GM21390 (cell line): Measurements from ENCODE around the gene GRIK3.
"Not testable (repeated sequence)": the region's sequence is repeated elsewhere in the genome, so short reads cannot be mapped to it uniquely, and the experiment has no call there.

Source experiments
- ATAC-seq: cut with Tn5 transposase; IDR thresholded peaks from one replicate; pipeline ENCODE4 v1.9.1; 2021; ENCODE audit not compliant: unreplicated experiment

GRIK3 gene

DNA sequence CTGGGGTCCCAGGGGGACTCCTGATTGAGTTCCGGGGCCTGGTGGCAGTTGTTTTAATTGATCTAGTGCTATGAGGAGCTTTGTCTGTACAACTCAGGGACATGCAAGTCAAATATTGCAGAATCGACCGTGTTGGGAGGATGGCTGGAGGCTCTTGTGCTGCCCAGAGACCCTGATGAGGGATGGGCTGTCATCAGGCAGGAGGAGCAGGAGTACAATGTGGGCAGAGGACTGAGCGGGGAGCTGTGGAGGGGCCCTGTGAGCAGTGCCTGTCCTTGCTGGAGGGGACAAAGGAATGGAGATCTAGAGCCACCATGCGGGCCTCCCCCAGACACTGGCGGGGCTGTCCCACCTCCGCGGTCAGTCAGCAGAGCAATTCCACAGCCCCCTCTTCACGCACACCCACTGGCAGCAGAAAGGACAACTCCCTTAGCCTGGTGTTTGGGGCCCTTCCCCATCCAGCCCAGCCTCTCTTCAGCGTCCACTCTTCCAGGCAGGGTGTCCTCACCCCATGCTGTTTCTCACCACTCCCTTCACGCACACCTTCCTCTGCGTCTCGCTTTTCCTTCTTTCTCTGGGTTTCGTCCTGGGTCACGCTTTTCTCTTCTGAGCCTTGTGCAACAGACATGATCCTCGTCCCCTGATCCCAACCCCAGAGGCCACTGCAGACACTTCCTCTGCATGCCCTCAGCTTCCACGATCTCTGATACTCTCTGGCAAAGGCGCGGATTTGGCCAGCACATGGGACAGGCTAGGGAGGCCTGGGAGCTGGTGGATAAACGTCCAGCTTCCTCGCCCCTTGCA lies 122.6 kb downstream of the GRIK3 start:
- ATAC-seq = no peak

DNA sequence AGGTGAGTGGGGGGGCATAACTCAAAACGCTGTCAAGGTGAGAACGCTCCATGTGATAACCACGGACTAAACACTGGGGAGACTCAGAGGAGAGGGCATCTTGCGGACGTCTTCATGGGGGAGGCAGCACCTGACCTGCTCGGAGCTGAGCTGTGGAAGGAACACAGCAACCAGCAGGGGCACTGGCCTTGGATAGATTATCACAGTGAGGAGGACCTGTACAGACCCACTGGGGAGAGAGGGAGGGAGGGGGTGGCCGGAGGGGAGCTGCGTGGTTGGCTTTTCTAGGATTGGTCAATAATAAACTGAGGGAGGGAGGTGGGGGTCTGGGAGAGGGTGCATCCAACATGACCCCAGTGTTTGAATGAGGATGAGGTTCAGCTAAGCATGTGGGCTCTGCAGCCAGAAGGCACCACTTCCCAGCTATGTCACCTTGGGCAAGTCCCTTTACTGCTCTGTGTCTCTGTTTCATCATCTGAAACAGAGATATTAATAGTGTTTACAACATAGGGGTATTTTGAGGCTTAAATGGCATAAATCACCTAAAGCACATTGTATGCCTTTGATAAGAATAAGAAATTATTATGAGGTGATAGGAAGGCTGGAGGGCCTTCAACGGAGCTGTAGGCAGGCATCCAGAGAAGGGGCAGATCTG lies 123.3 kb downstream of the GRIK3 start:
- no peak for ATAC-seq

DNA sequence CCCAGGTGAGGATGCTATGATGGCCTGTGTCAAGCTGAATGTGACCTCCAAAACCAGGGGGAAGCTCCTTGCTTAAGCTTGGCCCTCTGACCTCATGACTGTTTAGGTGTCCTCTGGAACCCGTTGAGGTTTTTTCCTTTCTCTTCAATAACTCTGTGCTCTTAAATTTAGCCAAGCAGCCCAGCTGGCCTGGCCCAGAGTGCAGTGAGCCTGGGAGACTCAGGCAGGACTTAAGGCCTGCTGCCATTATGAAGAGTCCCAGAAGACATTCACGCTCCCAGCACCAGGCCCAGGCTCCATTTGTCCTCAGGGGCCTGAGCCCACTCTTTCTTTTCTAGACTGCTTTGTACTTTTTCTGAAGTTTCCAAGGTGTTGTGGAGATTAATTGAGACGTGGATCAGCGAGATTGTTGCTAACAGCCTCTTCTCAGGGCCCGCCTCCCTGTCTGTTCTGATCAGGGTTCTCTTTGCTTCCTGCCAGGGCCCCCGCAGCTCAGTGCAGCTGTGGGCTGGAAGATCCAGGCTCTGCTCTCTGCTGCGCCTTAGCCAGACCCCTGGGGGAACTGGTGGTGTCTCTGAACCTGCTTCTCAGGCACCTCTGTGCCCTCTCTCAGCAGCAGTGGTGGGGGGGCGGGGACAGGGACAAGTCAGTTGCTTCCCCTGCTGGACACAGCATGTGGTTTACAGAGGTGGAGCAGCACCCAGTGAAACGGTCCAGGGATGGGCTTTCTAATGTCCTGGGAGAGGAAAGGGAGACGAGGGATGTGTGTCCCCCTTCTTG lies 124.2 kb downstream of the GRIK3 start:
- ATAC-seq = no peak

DNA sequence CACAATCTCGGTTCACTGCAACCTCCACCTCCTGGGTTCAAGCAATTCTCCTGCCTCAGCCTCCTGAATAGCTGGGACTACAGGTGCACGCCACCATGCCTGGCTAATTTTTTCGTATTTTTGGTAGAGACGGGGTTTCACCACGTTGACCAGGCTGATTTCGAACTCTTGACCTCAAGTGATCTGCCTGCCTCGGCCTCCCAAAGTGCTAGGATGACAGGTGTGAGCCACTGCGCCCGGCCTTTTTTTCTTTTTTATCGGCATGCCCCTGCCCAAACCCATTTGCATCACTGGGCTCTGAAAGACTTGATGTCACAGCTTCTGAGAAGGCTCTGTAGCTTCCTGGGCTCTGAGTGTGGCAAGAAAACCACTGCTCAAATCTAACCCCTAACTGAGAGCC lies 125.0 kb downstream of the GRIK3 start:
- not testable (repeated sequence) for ATAC-seq

DNA sequence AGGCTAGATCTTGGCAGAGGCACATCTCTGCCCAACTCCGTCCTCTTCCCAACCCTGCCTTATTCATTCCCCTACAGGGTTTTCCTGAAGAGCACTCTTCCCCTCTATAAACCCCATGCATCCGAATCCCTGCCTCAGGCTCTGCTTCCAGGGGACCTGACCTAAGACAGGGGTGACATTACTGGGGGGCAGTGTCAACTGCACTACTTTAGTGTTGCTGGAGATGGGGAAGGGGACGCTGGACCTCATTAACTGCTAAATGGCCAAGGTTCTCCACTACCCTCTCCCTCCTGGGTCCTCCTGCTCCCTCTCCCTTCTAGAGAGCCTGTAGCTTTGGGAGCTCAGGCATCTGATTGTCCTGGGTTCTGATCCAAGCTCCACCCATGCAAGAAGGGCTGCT lies 126.2 kb downstream of the GRIK3 start:
- ATAC-seq = no peak

DNA sequence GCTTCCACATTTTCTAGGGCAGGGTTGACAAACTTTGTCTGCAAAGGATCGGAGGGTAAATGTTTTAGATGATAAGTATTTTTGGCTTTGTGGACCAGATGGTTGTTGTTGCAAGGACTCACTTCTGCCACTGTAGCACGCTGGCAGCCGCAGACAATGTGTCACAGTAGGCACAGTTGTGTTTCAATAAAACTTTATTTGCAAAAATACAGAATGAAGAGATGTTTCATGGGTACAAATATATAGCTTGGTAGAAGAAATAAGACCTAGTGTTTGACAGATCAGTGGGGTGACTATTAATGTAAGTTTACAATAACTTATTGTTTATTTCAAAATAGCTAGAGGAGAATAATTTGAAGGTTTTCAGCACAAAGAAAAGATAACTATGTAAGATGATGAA lies 127.8 kb downstream of the GRIK3 start:
- ATAC-seq = no peak

DNA sequence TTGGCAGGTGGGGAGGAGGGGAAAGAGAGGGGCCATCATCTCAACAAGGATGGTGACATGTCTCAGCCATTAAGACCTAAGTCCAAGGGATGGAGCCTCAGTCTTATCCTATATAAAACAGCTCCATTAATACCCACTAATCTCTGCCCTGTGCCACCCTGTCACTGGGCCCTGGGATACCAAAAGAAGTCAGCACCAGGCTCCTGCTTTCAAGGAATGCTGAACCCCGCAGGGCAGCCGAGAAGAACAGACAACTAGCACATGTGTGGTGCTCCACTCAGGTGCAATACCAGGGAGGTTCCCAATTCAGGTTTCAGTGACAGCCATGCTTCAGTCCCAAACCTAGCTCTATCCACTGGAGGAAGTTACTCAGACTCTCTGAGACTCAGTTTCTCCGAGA lies 128.4 kb downstream of the GRIK3 start:
- no peak for ATAC-seq

DNA sequence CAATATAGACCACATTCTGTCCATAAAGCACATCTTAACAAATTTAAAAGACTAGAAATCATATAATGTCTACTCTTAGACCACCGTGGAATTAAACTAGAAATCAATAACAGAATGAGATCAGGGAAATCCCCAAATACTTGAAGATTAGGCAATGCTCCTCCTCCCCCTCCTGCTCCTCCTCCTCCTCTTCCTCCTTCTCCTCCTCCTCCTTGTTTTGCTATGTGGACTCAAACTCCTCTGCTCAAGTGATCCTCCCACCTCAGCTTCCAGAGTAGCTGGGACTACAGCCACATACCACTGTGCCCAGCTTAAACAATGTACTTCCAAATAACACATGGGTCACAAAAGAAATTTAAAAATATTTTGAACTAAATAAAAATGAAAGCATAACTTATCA lies 134.2 kb downstream of the GRIK3 start:
- ATAC-seq = no peak

DNA sequence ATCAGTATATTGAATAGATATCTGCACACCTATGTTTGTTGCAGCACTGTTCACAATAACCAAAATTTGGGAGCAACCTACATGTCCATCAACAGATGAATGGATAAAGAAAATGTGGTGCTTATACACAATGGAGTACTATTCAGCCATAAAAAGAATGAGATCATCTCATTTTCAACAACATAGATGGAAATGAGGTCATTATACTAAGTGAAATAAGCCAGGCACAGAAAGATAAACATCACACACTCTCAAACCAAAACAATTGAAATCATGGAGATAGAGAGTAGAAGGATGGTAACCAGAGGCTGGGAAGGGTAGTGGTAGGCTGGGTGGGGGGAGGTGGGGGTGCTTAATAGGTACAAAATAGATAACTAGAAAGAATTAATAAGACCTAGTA lies 136.5 kb downstream of the GRIK3 start:
- not testable (repeated sequence) for ATAC-seq

DNA sequence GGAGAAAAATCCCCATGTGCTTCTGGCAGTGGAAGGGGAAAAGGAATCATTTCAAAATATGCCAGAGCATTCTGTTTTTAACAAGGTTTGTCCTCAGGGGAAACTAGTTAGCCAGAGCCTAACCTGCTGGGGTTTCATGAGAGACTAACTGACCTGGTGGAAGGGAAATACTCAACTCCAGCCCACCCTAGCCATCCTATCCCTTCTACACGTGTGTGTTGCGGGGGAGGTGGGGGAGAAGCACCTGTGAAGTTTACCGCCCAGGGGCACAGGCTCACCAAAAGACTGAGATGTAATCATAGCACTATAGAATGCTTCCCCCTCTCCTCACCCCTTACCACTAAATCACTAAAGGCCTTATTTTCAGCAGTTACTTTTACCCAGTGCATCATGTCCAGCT lies 139.5 kb downstream of the GRIK3 start:
- ATAC-seq = no peak

DNA sequence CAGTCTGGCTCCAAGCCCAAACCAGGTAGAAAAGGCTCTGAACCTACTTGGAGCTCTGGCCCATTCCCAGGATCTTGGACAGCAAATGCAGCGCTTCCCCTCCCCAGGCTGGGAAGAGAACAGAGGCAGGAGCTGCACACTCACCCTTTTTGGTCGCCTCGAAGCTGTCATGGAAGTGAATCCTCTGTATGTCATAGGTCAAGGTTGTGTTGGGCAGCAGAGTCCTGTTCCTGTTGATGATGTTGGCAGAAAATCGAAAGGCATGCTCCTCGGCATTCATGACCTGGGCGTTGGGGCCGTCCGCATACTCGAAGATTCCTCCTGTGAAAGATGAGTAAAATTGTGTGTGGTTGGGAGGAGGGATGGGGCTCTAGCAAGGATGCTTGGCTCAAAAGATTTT lies 143.5 kb downstream of the GRIK3 start:
- ATAC-seq = no peak

DNA sequence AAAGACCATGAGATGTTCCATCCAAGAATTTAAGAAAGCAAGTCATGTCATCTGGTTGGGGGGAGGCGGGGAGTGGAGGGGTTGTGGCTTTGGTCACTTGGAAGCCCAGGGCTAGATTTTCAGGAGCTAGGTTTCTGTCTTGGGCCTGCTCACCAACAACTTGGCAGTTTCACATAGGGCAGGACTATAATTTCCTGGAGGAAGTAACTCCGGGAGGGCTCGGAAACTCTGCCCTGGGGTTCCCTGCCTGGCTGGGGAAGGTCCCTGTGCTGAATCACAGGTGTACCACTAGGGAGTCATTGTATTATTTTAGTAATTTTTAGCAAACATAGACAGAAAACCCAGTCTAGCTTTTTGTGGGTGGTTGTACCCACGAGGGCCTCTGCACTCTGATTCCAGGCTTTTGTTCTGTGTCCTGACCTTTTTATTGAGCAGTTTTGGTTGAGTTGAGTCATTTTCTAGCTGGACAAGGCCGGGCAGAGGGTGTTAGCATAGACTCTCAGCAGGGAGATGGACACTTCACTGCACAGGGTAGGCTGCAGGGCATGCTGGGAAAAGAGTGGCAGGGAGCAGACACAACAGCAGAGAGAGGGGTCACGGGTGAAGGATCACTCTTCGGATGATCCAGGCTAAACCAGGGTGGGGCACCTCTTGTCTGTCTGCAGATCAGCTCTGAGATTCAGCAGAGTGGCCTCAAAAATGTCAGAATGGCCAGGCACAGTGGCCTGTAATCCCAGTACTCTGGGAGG lies 144.7 kb downstream of the GRIK3 start:
- ATAC-seq = no peak

DNA sequence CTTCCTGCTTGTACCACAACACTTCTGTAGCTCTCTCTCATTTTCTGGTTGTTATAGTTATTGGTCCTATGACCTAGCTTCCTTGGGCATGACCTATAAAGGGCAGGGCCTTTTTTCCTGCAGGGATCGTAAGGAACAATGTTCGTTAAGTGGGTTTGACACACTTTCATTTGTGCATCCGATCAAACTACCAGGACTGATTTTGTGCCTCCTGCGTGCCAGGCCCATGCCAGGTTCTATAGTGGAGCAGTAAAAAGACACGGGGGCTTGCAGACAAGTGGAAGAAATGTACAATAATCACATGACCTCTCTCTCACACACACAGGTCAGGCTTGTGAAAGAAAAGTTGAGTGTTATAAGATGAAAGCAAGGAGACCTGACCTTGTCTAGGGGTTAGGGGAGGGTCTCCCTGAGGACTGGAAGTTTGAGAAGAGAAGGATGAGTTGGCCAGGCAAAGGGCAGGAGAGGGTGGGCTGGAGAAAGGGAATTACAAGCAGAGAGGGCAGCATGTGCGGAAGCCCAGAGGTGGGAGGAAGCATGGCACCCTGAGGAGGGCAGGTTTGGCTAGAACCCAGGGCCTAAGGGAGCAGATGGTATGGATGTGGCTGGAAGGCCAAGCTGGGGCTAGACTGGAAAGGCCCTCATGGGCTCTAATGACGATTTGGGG lies 145.4 kb downstream of the GRIK3 start:
- ATAC-seq = no peak

DNA sequence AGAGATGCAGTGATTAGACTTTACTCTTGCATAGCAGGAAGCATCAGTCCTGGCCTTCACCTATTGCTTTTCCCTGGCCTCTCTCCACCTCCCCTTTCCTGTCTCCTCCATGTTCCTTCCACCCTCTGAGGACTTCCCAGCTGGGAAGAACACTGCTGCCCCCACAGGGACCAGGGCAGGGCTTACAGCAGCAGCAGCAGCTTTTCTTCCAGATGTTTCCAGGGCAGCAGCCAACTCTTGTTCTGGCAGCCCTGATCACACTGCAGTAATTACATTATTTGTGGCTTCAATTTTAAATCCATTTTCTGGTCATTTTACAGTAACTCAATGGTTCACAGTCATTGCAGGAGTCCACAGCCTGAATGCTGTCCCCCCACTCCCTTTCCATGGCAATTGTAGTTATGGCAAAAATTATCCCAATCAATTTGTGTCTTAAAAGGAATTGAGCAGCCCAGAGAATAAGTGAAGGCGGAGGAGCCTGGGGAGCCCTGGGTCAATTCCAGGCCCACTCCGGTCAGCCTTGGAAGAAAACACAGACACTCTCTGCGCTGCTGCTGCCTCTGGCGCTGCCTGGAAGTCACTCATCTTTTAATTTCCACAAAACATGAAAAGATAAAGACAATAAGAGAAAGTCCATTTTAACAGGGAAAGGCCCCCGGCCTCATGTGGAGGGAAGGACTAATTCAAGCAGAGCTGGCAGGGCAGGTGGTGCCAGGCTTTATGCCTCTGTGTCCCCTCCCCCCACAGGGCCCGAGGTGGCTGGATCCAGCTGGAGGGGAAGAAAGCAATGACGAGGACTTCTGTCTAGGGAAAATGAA lies 148.6 kb downstream of the GRIK3 start:
- no peak for ATAC-seq

DNA sequence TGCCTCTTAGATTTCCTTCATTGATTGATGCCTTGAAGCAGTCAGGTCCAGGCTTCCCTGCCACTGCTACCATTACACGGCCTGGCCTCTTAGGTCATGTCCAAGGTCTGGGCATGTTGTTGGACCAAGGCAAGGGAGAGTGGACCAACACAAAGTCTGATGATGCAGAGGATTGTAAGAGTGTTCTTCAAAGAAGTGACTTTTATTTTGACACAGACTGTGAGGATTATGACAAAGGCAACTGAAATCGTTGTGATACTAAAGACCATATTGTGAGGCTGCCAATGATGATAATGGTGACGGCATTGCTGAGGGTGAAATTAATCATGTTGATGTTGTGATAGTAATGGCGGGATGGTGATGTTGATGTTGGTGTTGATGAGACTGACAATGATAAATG lies 149.5 kb downstream of the GRIK3 start:
- ATAC-seq = no peak

DNA sequence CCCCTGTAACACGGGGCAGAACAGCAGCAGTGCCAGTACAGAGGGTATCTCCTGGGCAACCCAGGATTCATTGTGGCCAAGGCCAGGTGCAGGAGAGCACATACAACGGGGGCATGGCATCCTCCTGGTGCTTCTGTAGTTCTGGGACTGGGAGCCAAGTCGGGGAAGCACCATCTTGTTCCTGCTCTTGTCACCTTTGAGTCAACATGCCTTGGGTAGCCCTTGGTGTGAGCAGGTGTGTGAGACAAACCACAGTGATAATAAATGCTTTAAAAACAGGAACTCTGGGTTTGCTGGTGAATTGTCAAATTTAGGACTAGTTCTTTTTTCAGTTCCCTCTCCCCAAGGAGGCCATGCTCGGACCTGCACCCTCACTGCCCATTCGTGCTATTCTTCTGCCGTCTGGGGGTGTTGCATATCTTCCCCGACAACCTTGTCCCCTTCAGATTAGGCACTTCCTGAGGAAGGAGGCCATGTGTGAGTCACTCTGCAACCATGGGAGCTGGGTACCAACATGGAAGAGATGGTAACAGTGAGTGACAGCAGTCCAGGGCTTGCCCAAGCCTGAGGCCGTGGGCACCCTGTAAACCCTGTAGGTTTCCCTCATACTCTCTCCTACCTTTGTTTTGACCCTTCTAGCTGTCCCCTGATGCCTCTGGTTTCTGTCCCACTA lies 150.2 kb downstream of the GRIK3 start:
- no peak for ATAC-seq

DNA sequence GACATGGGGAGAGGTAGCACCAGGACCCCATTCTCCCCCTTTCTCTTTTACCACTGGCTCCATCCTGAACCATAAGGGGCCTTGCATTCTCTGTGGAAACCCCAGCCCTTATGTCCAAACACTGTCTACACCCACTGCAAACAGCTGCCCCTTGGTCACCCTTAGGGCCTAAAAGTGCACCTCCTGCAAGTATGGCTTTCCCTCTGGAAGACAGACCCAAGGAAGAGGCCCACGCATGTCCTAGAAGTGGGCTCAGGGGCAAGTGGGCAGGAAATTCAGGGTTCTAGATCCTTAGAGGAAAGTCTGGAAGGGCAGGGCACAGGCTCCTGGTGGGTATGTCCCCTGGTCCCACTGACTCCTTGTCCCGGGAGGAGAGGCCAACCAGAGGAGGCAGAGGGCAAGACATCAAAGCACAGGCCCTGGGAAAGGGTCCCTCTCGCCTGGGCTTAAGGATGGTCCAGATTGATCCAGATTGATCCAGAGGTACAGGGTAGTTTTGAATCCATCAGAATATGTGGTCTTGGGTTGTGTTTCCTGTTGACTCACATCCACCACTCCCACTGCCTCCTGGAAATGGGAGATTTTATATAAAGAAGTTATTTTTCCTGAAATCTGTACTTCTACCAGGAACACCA lies 150.9 kb downstream of the GRIK3 start:
- ATAC-seq = no peak

DNA sequence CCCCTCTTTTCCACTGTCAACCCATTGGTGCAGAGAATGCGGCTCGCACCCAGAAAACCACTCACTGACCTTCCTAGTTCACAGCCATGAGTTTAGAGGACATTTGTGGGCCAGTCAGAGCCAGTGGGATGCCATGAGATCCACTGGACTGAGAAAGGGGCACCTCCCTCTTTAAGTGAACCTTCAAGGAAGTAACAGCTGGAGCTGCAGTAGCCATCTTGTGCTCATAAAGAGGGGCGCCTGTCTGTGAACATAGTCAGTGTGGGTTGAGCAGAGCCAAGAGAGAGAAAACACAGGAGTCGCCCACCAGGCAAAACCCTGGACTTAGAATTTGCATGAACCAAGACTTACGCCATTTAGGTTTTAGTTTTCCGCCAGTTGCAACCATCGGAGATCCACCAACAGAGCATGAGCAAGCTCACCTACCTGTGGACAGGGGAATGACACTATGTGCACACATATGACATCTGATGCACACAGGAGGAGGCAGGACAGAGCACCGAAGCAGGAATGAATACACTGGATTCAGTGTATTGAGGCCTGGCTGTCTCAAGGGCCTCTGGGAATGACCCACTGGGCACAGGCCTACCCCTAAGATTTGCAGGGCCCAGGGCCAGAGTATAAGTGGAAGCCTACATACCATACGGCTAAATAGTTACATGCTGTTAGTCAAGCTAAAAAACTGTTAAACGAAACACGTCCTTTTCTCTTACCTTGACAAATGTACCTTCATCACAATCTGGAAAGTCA lies 151.6 kb downstream of the GRIK3 start:
- no peak for ATAC-seq
